HepG2 (cell line): ENCODE data around the gene ITGA6. TPM values are rescaled to one million over a fixed set of nuclear protein-coding genes. Genes with fewer than 3 reads are reported as not detected.

Experiments
- ATAC-seq: fragments of 200-7000 bp; cut with Tn5 transposase; 3 replicates; pipeline ENCODE4 v1.9.1; 2020; ENCODE audit warnings: mild to moderate bottlenecking, moderate library complexity
- BruUV-seq: library from RNA; stranded (reverse); fragments of 400-500 nt; replicated peaks from 2 replicates; lab custom pipeline; 2021; lab: Mats Ljungman, UMichigan
- CTCF ChIA-PET: fragments of 300-600 bp; formaldehyde crosslinking; extraction: SDS; loops from one replicate; lab custom pipeline; 2021; ENCODE audit warnings: low total read pairs, inconsistent platforms, low intra/inter-chr PET ratio; lab: Yijun Ruan, JAX
- POLR2A ChIA-PET: fragments of 350-600 bp; sonication (Branson Sonifier 250); formaldehyde crosslinking; loops from one replicate; lab custom pipeline; 2020; ENCODE audit warnings: antibody characterized with exemption, inconsistent platforms; lab: Yijun Ruan, JAX
- DNase-seq: peaks from one replicate; pipeline ENCODE4 v3.0.0-alpha.2; 2015; ENCODE audit warnings: low spot score
- FAIRE-seq: peaks from 3 replicates; lab custom pipeline; 2011; peaks lifted over from hg19 to GRCh38; lab: Jason Lieb, UNC
- H2AFZ ChIP-seq: one replicate; pipeline ENCODE4 v1.6.1; 2011; ENCODE audit warnings: low read length, inconsistent platforms
- H3K27ac ChIP-seq: fragments of 300-600 bp; 3 replicates; pipeline ENCODE4 v1.8.0; 2011; ENCODE audit warnings: mixed run types, mild to moderate bottlenecking, mixed read lengths, low read length, inconsistent platforms; ENCODE audit not compliant: insufficient read depth; ENCODE audit errors: extremely low read length
- H3K27me3 ChIP-seq, 2 experiments: fragments of 200-600 bp in 1 of 2; 2 replicates in 1 of 2; 3 replicates in 1 of 2; pipeline versions ENCODE4 v1.6.0 to v1.8.0; 2011; ENCODE audit warnings: low read length in 2 of 2, mild to moderate bottlenecking in 2 of 2, moderate library complexity in 2 of 2, inconsistent platforms in 1 of 2; ENCODE audit not compliant: insufficient read depth in 2 of 2, control insufficient read depth in 1 of 2
- H3K36me3 ChIP-seq, 2 experiments: fragments of 200-600 bp in 1 of 2; replicated peaks in 1 of 2; 2 replicates in 1 of 2; 3 replicates in 1 of 2; pipeline versions ENCODE4 v1.5.1 to v1.8.0; 2011; ENCODE audit warnings: low read length in 2 of 2, inconsistent platforms in 1 of 2; ENCODE audit not compliant: insufficient read depth in 2 of 2, control insufficient read depth in 1 of 2
- H3K4me1 ChIP-seq: 2 replicates; pipeline ENCODE4 v1.5.1; 2012; ENCODE audit warnings: low read length, inconsistent platforms; ENCODE audit not compliant: insufficient read depth
- H3K4me2 ChIP-seq: 2 replicates; pipeline ENCODE4 v1.6.0; 2011; ENCODE audit warnings: low read depth, low read length, inconsistent platforms
- H3K4me3 ChIP-seq, 3 experiments: fragments of 200-600 bp in 1 of 3; sonication (generic), shearing (Covaris generic) in 1 of 3; replicated peaks in 1 of 3; 2 replicates each; pipeline ENCODE4 v1.5.1; 2011 to 2016; ENCODE audit warnings: low read length in 3 of 3, inconsistent platforms in 2 of 3, low read depth in 2 of 3, mild to moderate bottlenecking in 2 of 3, control low read depth in 1 of 3, mixed read lengths in 1 of 3; ENCODE audit not compliant: insufficient read depth in 1 of 3
- H3K79me2 ChIP-seq: one replicate; pipeline ENCODE4 v1.6.1; 2011; ENCODE audit warnings: low read length, inconsistent platforms; ENCODE audit not compliant: insufficient read depth
- H3K9ac ChIP-seq: 2 replicates; pipeline ENCODE4 v1.6.0; 2011; ENCODE audit warnings: mild to moderate bottlenecking, low read depth, low read length, inconsistent platforms; ENCODE audit not compliant: insufficient read depth
- H3K9me3 ChIP-seq: 2 replicates; pipeline ENCODE4 v1.5.1; 2012; ENCODE audit warnings: mild to moderate bottlenecking, low read length
- H4K20me1 ChIP-seq: 2 replicates; pipeline ENCODE4 v1.6.0; 2011; ENCODE audit warnings: inconsistent platforms, mild to moderate bottlenecking, low read length, moderate library complexity; ENCODE audit not compliant: insufficient read depth
- DMTF1 ChIP-seq: sonication (generic); formaldehyde crosslinking; IDR thresholded peaks from 2 replicates; pipeline ENCODE4 v1.4.0; 2020; ENCODE audit warnings: mild to moderate bottlenecking, missing genetic modification reagents
- ERF ChIP-seq: IDR thresholded peaks from 2 replicates; pipeline ENCODE4 v1.6.1; 2018; ENCODE audit warnings: missing biosample characterization, missing genetic modification reagents
- HOXA5 ChIP-seq: sonication (generic); formaldehyde crosslinking; IDR thresholded peaks from 2 replicates; pipeline ENCODE4 v1.4.0; 2020; ENCODE audit warnings: missing genetic modification reagents
- IRF1 ChIP-seq: sonication (generic); formaldehyde crosslinking; IDR thresholded peaks from 2 replicates; pipeline ENCODE4 v1.4.0; 2020; ENCODE audit warnings: low read depth, mild to moderate bottlenecking, missing genetic modification reagents
- RXRB ChIP-seq: IDR thresholded peaks from 2 replicates; pipeline ENCODE4 v1.6.1; 2016; ENCODE audit warnings: borderline replicate concordance, missing genetic modification reagents, missing compliant biosample characterization
- ZNF280B ChIP-seq: sonication (generic); formaldehyde crosslinking; IDR thresholded peaks from 2 replicates; pipeline ENCODE4 v1.5.0; 2020; ENCODE audit warnings: missing genetic modification reagents, mild to moderate bottlenecking, borderline replicate concordance
- ZNF598 ChIP-seq: sonication (generic); formaldehyde crosslinking; IDR thresholded peaks from 2 replicates; pipeline ENCODE4 v1.5.1; 2020; ENCODE audit warnings: mild to moderate bottlenecking, missing genetic modification reagents, borderline replicate concordance
- ZNF660 ChIP-seq: sonication (generic); formaldehyde crosslinking; IDR thresholded peaks from 2 replicates; pipeline ENCODE4 v1.5.1; 2020; ENCODE audit warnings: mild to moderate bottlenecking, low read depth, missing genetic modification reagents, borderline replicate concordance
- ZNF891 ChIP-seq: sonication (generic); formaldehyde crosslinking; IDR thresholded peaks from 2 replicates; pipeline ENCODE4 v1.5.0; 2020; ENCODE audit warnings: mild to moderate bottlenecking, missing genetic modification reagents
- ZXDC ChIP-seq: sonication (generic); formaldehyde crosslinking; IDR thresholded peaks from 2 replicates; pipeline ENCODE4 v1.5.0; 2020; ENCODE audit warnings: mild to moderate bottlenecking, missing genetic modification reagents
- WGBS: methylation state at CpG from one replicate; pipeline ENCODE4 v1.1.6; 2017; ENCODE audit warnings: low lambda C conversion rate; 5-methylcytosine and 5-hydroxymethylcytosine counted together
- in situ Hi-C: cut with HindIII; loops from 2 replicates; pipeline ENCODE4 v1.10.0; 2017; ENCODE audit warnings: low pct_unique_long_range_greater_than_20kb; ENCODE audit not compliant: extremely low pct_ligation_motif_present
- intact Hi-C: fragments of 100-400 bp; cut with micrococcal nuclease; formaldehyde crosslinking; loops from one replicate; pipeline ENCODE4 v1.10.0; 2022; ENCODE audit not compliant: unreplicated experiment
- polyA plus RNA-seq, 8 experiments: library from polyadenylated mRNA; depleted of rRNA in 3 of 8; stranded (reverse) in 7 of 8; unstranded in 1 of 8; fragments of >200 nt; fragmentation: Illumina TruSeq in 4 of 8; extraction: Trizol in 4 of 8; gene quantifications; 2 replicates each; pipeline versions ENCODE4 v1.2.1 to v1.2.3, GENCODE V29; 2011 to 2016; ENCODE audit warnings: low read depth in 4 of 8, missing spikeins in 1 of 8, mixed read lengths in 1 of 8; ENCODE audit not compliant: insufficient read depth in 1 of 8
- total RNA-seq, 5 experiments: library from RNA; depleted of rRNA; stranded (reverse); fragments of >200 nt; fragmentation: Illumina TruSeq; extraction: Trizol; gene quantifications; 2 replicates each; pipeline ENCODE4 v1.2.3, GENCODE V29; 2016; ENCODE audit warnings: low read depth in 1 of 5

ITGA6 gene
- total and polyA plus RNA-seq, 2 of the 13 experiments (the other 11 are each of a cell fraction or from before 2014, with no cell fraction given), result 24.0 to 92.5 TPM

GRCh38 chr2:172380436-172381274 is 46.7 kb upstream of the ITGA6 start (continued):
- 0 out of 2 replicates have a peak, but pooled peaks have one; percentile 34 for TF ChIP-seq RXRB (CRISPR knock-in tag)
- no peak for TF ChIP-seq ZXDC (CRISPR knock-in tag)
- no peak for TF ChIP-seq ZNF598
- no peak for TF ChIP-seq ZNF660 (CRISPR knock-in tag)

- ChIA-PET CTCF (no interaction called here), POLR2A (interaction anchor here (0.8 to 1.5 kb wide), 4 partner anchors 8 to 47 kb away, joined by 3 to 5 read pairs (median 4); no protein-coding TSS in a partner anchor)
- Histone ChIP-seq H4K20me1 (no peaks in the 10 kb centered on the region), H3K9me3 (peaks cover 8% of the 10 kb centered on the region), H3K27ac (no peak overlapping the region), H2AFZ (peak overlapping the region; percentile 24), H3K27me3 (no peaks in the 10 kb centered on the region; a peak in 1 of 5 replicates), H3K9ac (no peak overlapping the region), H3K36me3 (no peaks in the 10 kb centered on the region), H3K4me3 (no peak overlapping the region), H3K79me2 (no peaks in the 10 kb centered on the region), H3K4me1 (peaks cover 25% of the 10 kb centered on the region), H3K4me2 (peak overlapping the region; percentile 59)
- no peak for FAIRE-seq
- no TSS peak for BruUV-seq
- intact Hi-C loops (no loop called here), in situ Hi-C loops (no loop called here)
- no peak for DNase-seq
- ATAC-seq, result peak; percentile 42
- WGBS, result 16% methylated on average over 3 of the region's 3 CpGs
- TF ChIP-seq RXRB (CRISPR knock-in tag), result no peak
- TF ChIP-seq HOXA5 (CRISPR knock-in tag), result no peak
- TF ChIP-seq DMTF1, result no peak
- no peak for TF ChIP-seq IRF1
- TF ChIP-seq ZNF280B (CRISPR knock-in tag), result no peak
- no peak for TF ChIP-seq ERF
- no peak for TF ChIP-seq ZNF891
Measured at GRCh38 chr2:172381275-172382027, 45.9 kb upstream of the ITGA6 start.
